ENCODE data around the gene ATMIN.

DNA sequence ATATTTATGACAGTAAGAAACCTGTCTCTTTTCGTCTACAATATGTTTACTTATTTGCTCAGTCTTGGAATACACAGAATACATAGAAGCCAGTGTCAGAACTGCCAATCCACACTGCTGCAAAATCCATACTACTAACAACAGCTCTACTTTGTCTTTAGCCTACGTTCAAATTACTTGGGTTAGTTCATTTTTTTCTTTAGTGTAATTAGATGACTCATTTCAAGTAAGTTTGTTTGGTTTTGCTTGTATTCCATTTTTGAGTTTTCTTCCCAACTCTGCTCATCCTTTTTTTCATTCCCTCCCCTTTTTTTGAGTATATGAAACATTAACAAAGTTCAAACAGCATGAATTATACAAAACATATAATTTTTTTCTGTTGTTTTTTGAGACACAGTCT lies 45.8 kb upstream of the ATMIN start:
- TF ChIP-seq, protein P1, sequence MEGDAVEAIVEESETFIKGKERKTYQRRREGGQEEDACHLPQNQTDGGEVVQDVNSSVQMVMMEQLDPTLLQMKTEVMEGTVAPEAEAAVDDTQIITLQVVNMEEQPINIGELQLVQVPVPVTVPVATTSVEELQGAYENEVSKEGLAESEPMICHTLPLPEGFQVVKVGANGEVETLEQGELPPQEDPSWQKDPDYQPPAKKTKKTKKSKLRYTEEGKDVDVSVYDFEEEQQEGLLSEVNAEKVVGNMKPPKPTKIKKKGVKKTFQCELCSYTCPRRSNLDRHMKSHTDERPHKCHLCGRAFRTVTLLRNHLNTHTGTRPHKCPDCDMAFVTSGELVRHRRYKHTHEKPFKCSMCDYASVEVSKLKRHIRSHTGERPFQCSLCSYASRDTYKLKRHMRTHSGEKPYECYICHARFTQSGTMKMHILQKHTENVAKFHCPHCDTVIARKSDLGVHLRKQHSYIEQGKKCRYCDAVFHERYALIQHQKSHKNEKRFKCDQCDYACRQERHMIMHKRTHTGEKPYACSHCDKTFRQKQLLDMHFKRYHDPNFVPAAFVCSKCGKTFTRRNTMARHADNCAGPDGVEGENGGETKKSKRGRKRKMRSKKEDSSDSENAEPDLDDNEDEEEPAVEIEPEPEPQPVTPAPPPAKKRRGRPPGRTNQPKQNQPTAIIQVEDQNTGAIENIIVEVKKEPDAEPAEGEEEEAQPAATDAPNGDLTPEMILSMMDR (IDR thresholded peaks at IDR 0.05; ENCODE audit: borderline replicate concordance, extremely low read depth, low read length, poor library complexity, severe bottlenecking), result no peak
- no peak for TF ChIP-seq EZH2 (IDR thresholded peaks at IDR 0.05; ENCODE audit: borderline replicate concordance, low read depth, low read length, severe bottlenecking)
